ENCODE data around the gene MT1A.

The MT1A gene

DNA sequence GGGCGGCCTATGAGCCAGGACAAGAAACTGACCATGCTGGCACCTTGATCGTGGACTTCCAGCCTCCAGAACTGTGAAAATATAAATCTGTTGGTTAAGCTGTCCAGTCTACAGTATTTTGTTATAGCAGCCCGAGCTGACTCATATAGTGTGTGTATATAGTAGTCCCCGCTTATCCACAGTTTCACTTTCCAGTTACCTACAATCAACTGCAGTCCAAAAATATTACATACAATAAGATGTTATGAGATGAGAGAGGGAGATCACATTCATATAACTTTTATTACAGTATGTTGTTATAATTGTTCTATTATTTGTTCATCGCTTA lies 44.2 kb upstream of the MT1A start:
- peaks cover 12% of the 10 kb centered on the region for H3K27me3 ChIP-seq (replicated peaks)
- no peak overlapping the region for H3K4me3 ChIP-seq (ENCODE audit: low read depth, low read length)
- no peak for DNase-seq
- TF ChIP-seq, protein P1, sequence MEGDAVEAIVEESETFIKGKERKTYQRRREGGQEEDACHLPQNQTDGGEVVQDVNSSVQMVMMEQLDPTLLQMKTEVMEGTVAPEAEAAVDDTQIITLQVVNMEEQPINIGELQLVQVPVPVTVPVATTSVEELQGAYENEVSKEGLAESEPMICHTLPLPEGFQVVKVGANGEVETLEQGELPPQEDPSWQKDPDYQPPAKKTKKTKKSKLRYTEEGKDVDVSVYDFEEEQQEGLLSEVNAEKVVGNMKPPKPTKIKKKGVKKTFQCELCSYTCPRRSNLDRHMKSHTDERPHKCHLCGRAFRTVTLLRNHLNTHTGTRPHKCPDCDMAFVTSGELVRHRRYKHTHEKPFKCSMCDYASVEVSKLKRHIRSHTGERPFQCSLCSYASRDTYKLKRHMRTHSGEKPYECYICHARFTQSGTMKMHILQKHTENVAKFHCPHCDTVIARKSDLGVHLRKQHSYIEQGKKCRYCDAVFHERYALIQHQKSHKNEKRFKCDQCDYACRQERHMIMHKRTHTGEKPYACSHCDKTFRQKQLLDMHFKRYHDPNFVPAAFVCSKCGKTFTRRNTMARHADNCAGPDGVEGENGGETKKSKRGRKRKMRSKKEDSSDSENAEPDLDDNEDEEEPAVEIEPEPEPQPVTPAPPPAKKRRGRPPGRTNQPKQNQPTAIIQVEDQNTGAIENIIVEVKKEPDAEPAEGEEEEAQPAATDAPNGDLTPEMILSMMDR (IDR thresholded peaks at IDR 0.05; ENCODE audit: low read depth, low read length, missing control alignments): no peak
- H3K27ac ChIP-seq: no peak overlapping the region
- no peaks in the 10 kb centered on the region for H3K36me3 ChIP-seq (replicated peaks)
- in situ Hi-C loops (cut with HindIII; ENCODE audit: low pct_ligation_motif_present, low sequenced_read_pairs): no loop called here

DNA sequence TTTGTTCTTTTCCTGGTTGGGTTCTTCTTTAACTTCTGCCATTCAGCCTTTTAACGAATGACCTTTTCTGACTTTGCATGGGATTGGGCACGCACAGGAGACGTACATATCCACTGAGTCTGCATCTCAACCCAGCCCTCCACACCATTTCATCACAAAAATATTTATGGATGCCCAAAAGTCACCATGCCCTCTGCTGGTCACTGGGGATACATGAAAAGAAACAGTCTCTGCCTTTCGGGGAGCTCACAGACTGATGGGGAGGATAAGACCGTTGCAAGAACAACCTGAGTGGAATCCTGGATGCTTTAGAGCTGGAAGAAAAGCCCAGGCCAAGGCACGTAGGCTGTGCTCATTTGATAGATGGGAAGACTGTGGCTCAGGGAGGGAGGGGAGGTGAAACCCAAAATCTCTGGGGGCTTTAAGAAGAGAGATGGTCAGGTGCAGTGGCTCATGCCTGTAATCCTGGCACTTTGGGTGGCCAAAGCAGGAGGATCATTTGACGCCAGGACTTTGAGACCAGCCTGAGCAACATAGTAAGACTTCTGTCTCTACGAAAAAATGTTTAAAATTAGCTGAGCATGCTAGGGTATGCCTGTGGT lies 38.0 kb upstream of the MT1A start:
- Histone ChIP-seq H3K36me3 (replicated peaks) (no peaks in the 10 kb centered on the region), H3K4me3 (ENCODE audit: low read depth, low read length) (no peak overlapping the region), H3K27me3 (replicated peaks) (no peaks in the 10 kb centered on the region), H3K27ac (no peak overlapping the region)
- in situ Hi-C loops (cut with HindIII; ENCODE audit: low pct_ligation_motif_present, low sequenced_read_pairs): no loop called here
- TF ChIP-seq, protein P1 (IDR thresholded peaks at IDR 0.05; ENCODE audit: low read depth, low read length, missing control alignments): peak; percentile 86
- DNase-seq: peak; percentile 60

DNA sequence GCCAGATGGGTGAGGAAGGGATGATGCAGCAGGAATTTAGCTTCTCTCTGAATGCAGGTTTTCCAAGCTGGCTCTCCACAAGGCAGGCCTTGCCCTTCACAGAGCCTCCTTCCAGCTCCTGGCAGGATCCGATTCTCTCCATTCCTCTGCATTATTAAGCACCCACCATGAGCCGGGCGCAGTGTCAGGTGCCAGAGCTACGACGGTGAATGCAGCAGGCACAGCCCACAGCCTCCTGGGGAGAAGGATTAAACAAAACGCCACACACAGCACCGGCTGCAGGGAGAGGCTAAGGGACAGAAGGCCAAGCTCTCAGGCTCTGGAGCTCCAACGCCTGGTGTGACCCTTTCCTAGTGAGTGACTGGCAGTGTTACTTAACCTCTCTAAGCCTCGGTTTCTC lies 37.1 kb upstream of the MT1A start:
- TF ChIP-seq, protein P1 (IDR thresholded peaks at IDR 0.05; ENCODE audit: low read depth, low read length, missing control alignments): no peak
- Histone ChIP-seq H3K36me3 (replicated peaks) (no peaks in the 10 kb centered on the region), H3K4me3 (ENCODE audit: low read depth, low read length) (no peak overlapping the region), H3K27ac (no peak overlapping the region), H3K27me3 (replicated peaks) (no peaks in the 10 kb centered on the region)
- in situ Hi-C loops (cut with HindIII; ENCODE audit: low pct_ligation_motif_present, low sequenced_read_pairs): no loop called here
- no peak for DNase-seq

DNA sequence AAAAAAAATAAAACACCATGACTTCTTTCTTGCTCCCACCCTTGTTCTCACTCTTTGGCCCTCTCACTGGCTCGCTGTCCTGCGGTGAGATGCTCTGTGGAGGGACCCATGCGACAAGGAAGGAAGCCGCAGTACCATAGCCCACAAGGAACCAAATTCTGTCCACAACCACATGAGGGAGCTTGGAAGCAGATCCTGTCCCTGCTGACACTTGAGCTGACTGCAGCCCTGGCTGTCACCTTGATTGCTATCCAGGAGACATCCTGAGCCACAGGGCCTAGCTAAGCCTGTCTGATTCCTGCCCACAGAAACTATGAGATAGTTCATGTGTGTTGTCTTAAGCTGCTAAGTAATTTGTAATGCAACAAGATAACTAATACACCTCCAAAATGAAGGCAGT lies 34.9 kb upstream of the MT1A start:
- peak; percentile 34 for DNase-seq
- no peak overlapping the region for H3K27ac ChIP-seq
- in situ Hi-C loops (cut with HindIII; ENCODE audit: low pct_ligation_motif_present, low sequenced_read_pairs): no loop called here
- H3K36me3 ChIP-seq (replicated peaks): no peaks in the 10 kb centered on the region
- H3K27me3 ChIP-seq (replicated peaks): no peaks in the 10 kb centered on the region
- TF ChIP-seq, protein P1 (IDR thresholded peaks at IDR 0.05; ENCODE audit: low read depth, low read length, missing control alignments): peak; percentile 68
- H3K4me3 ChIP-seq (ENCODE audit: low read depth, low read length): no peak overlapping the region

DNA sequence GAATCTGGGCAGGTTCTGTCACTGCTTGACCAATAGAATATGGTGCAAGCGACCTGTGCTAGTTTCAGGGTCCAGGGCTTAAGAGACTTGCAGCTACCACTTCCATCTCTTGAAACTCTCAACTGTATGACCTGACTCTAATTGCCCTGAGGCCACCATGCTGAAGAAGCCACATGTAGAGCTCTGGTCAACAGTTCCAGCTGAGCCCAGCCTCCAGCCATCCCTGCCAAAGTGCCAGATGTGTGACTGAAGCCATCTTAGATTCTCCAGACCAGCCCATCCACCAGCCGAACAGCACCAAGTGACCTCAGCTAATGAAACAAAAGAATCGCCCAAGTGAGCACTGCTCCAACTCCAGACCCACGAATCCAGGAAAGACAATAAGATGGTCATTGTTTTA lies 33.5 kb upstream of the MT1A start:
- DNase-seq: no peak
- in situ Hi-C loops (cut with HindIII; ENCODE audit: low pct_ligation_motif_present, low sequenced_read_pairs): no loop called here
- no peaks in the 10 kb centered on the region for H3K36me3 ChIP-seq (replicated peaks)
- no peak overlapping the region for H3K4me3 ChIP-seq (ENCODE audit: low read depth, low read length)
- TF ChIP-seq, protein P1 (IDR thresholded peaks at IDR 0.05; ENCODE audit: low read depth, low read length, missing control alignments): no peak
- H3K27ac ChIP-seq: no peak overlapping the region
- H3K27me3 ChIP-seq (replicated peaks): no peaks in the 10 kb centered on the region

DNA sequence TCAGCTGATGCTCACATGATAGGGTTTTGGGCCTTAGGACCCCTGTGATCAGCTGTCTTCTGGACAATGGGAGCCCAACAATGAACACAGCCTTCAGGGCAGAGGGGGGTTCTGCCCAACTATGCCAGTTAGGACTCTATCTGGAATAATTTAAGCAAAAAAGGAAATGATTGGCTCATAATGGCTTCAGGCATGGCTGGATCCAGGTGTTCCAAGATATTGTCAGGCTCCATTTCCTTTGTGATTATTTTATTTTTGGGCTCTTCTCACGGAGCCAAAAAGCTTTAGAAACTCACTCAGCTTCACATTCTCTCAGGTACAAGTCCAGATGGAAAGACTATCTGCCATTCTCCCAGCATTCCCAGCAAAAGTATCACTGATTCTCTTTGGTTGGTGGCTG lies 33.0 kb upstream of the MT1A start:
- TF ChIP-seq, protein P1 (IDR thresholded peaks at IDR 0.05; ENCODE audit: low read depth, low read length, missing control alignments): no peak
- H3K27ac ChIP-seq: peak overlapping the region; percentile 97
- H3K4me3 ChIP-seq (ENCODE audit: low read depth, low read length): no peak overlapping the region
- in situ Hi-C loops (cut with HindIII; ENCODE audit: low pct_ligation_motif_present, low sequenced_read_pairs): no loop called here
- H3K27me3 ChIP-seq (replicated peaks): no peaks in the 10 kb centered on the region
- DNase-seq: no peak
- no peaks in the 10 kb centered on the region for H3K36me3 ChIP-seq (replicated peaks)
